ENCODE data around the gene SWAP70. TPM values are rescaled to one million over a fixed set of nuclear protein-coding genes. Genes with fewer than 3 reads are reported as not detected.
A peak's percentile ranks its signal among the peaks of the same experiment; 100 is the strongest.

The SWAP70 gene
- total and polyA plus RNA-seq, 2 of the 13 experiments (the other 11 are each of a cell fraction or from before 2014, with no cell fraction given), result 4.6 to 8.7 TPM

- in situ Hi-C loops (cut with HindIII; ENCODE audit: extremely low pct_ligation_motif_present, low pct_unique_long_range_greater_than_20kb), result no loop called here
- peaks cover 0 to 3% of the 10 kb centered on the region in 2 experiments; a peak in 1 of 5 replicates for H3K27me3 ChIP-seq (ENCODE audit: control insufficient read depth in 1 of 2, insufficient read depth in 2 of 2, low read length in 2 of 2)
- intact Hi-C loops (cut with micrococcal nuclease; ENCODE audit: unreplicated experiment), result loop anchor here (5.0 kb wide), 1 partner anchor 52 kb away; no protein-coding TSS in a partner anchor
- POLR2A ChIA-PET, result interaction anchor here (0.5 to 1.3 kb wide), 4 partner anchors 17 to 662 kb away, joined by 3 to 4 read pairs (median 3); no protein-coding TSS in a partner anchor
- H3K27ac ChIP-seq (ENCODE audit: extremely low read length, insufficient read depth, low read length), result peak overlapping the region; percentile 59
- peak; percentile 29 for DNase-seq (ENCODE audit: low spot score)
- H3K4me2 ChIP-seq (ENCODE audit: low read depth, low read length), result peak overlapping the region; percentile 89
- CTCF ChIA-PET (ENCODE audit: low intra/inter-chr PET ratio, low total read pairs), result no interaction called here
- H3K9ac ChIP-seq (ENCODE audit: insufficient read depth, low read depth, low read length), result peak overlapping the region; percentile 84
- H4K20me1 ChIP-seq (ENCODE audit: insufficient read depth, low read length), result no peaks in the 10 kb centered on the region
- WGBS (ENCODE audit: low lambda C conversion rate), result under 1% methylated on average over 18 of the region's 43 CpGs
- BruUV-seq (replicated peaks), result no TSS peak
- H3K4me3 ChIP-seq (replicated peaks in 1 of 3; ENCODE audit: insufficient read depth in 1 of 3, low read depth in 2 of 3, low read length in 3 of 3), result peak overlapping the region; percentile 80 to 99 (median 98)
- peak; percentile 76 for ATAC-seq
- no peaks in the 10 kb centered on the region for H3K36me3 ChIP-seq (replicated peaks in 1 of 2; ENCODE audit: control insufficient read depth in 1 of 2, insufficient read depth in 2 of 2, low read length in 2 of 2)
- H3K79me2 ChIP-seq (ENCODE audit: insufficient read depth, low read length), result peaks cover 20% of the 10 kb centered on the region
- H3K4me1 ChIP-seq (ENCODE audit: insufficient read depth, low read length), result peaks cover 15% of the 10 kb centered on the region; the same call in 1 of the 2 replicates
- no peak for FAIRE-seq
- H3K9me3 ChIP-seq (ENCODE audit: low read length), result no peaks in the 10 kb centered on the region
- peak overlapping the region; percentile 63 for H2AFZ ChIP-seq (ENCODE audit: low read length)
- TF ChIP-seq KLF16 (CRISPR knock-in tag; IDR thresholded peaks at IDR 0.05) (0 out of 4 replicates have a peak, but pooled peaks of 1 of the 2 experiments have one; percentile 16), HIC2 (CRISPR knock-in tag; IDR thresholded peaks at IDR 0.05; ENCODE audit: low read depth) (no peak), FOXP4 (CRISPR knock-in tag; IDR thresholded peaks at IDR 0.05) (no peak), ZMYM3 (CRISPR knock-in tag; IDR thresholded peaks at IDR 0.05) (peak; percentile 30), HBP1 (CRISPR knock-in tag; IDR thresholded peaks at IDR 0.05; ENCODE audit: low read depth) (no peak), NFRKB (IDR thresholded peaks at IDR 0.05) (no peak), ZNF512B (CRISPR knock-in tag; IDR thresholded peaks at IDR 0.05; ENCODE audit: borderline replicate concordance) (no peak), KMT2A (CRISPR knock-in tag; IDR thresholded peaks at IDR 0.05) (0 out of 2 replicates have a peak, but pooled peaks have one; percentile 20), ZFP90 (CRISPR knock-in tag; IDR thresholded peaks at IDR 0.05; ENCODE audit: borderline replicate concordance) (peak; percentile 29; the same call in 1 of the 2 replicates), ZNF619 (CRISPR knock-in tag; IDR thresholded peaks at IDR 0.05) (no peak), FOXA1 (IDR thresholded peaks at IDR 0.05) (no peak), FOXA1 (CRISPR knock-in tag; IDR thresholded peaks at IDR 0.05) (0 out of 2 replicates have a peak, but pooled peaks have one; percentile 7), PPARG (CRISPR knock-in tag; conservative IDR thresholded peaks at IDR 0.05) (no peak), SP2 (CRISPR knock-in tag; IDR thresholded peaks at IDR 0.05) (no peak)
Measured at GRCh38 chr11:9664276-9665171, 647 bp downstream of the SWAP70 start.
